HG02623 (cell line): Measurements from ENCODE around the gene DICER1.
"Not testable (repeated sequence)": the region's sequence is repeated elsewhere in the genome, so short reads cannot be mapped to it uniquely, and the experiment has no call there.

Experiments used
- ATAC-seq: cut with Tn5 transposase; IDR thresholded peaks from one replicate; pipeline ENCODE4 v1.9.1; 2021; ENCODE audit warnings: moderate library complexity; ENCODE audit not compliant: unreplicated experiment

The DICER1 gene

GRCh38 chr14:95185767-95186392 lies 28.6 kb upstream of the DICER1 start:
- ATAC-seq: no peak

GRCh38 chr14:95185033-95185766 lies 27.9 kb upstream of the DICER1 start:
- ATAC-seq: no peak

- no peak for ATAC-seq
Measured at GRCh38 chr14:95184413-95184790, 27.1 kb upstream of the DICER1 start.

GRCh38 chr14:95183532-95184412 lies 26.4 kb upstream of the DICER1 start:
- no peak for ATAC-seq

- ATAC-seq: no peak
Measured at GRCh38 chr14:95183082-95183481, 25.8 kb upstream of the DICER1 start.

GRCh38 chr14:95182379-95182778 lies 25.1 kb upstream of the DICER1 start:
- ATAC-seq: no peak

GRCh38 chr14:95180966-95181741 lies 23.8 kb upstream of the DICER1 start:
- ATAC-seq: no peak

- not testable (repeated sequence) for ATAC-seq
Measured at GRCh38 chr14:95175670-95176069, 18.3 kb upstream of the DICER1 start.

- no peak for ATAC-seq
Measured at GRCh38 chr14:95174184-95174792, 17.0 kb upstream of the DICER1 start.

- ATAC-seq: no peak
Measured at GRCh38 chr14:95173518-95173917, 16.2 kb upstream of the DICER1 start.

- ATAC-seq: no peak
Measured at GRCh38 chr14:95167177-95167576, 9.8 kb upstream of the DICER1 start.

GRCh38 chr14:95165517-95165916 lies 8.2 kb upstream of the DICER1 start:
- ATAC-seq: no peak

GRCh38 chr14:95164506-95164905 lies 7.2 kb upstream of the DICER1 start:
- no peak for ATAC-seq

GRCh38 chr14:95163666-95164065 lies 6.3 kb upstream of the DICER1 start:
- ATAC-seq: no peak

GRCh38 chr14:95163132-95163531 lies 5.8 kb upstream of the DICER1 start:
- ATAC-seq: no peak

GRCh38 chr14:95162641-95163040 lies 5.3 kb upstream of the DICER1 start:
- ATAC-seq: no peak

GRCh38 chr14:95157048-95157326 lies 342 bp downstream of the DICER1 start:
- ATAC-seq: peak; percentile 26

- ATAC-seq: peak; percentile 25
Measured at GRCh38 chr14:95156161-95157047, 925 bp downstream of the DICER1 start.

- ATAC-seq: no peak
Measured at GRCh38 chr14:95155045-95155444, 2.3 kb downstream of the DICER1 start.

GRCh38 chr14:95153866-95154265 lies 3.5 kb downstream of the DICER1 start:
- ATAC-seq: no peak
